IPS-18c (cell line): ENCODE measurements around the gene BCLAF1.

Source experiments
- H3K4me3 ChIP-seq: 2 replicates; pipeline ENCODE4 v1.7.0; 2013; ENCODE audit warnings: low read depth, mild to moderate bottlenecking, low read length, moderate library complexity; ENCODE audit not compliant: insufficient read depth
- H3K9me3 ChIP-seq: one replicate; pipeline ENCODE4 v1.6.1; 2013; ENCODE audit warnings: mild to moderate bottlenecking, low read length, moderate library complexity; ENCODE audit not compliant: control insufficient read depth, insufficient read depth

The BCLAF1 gene

DNA sequence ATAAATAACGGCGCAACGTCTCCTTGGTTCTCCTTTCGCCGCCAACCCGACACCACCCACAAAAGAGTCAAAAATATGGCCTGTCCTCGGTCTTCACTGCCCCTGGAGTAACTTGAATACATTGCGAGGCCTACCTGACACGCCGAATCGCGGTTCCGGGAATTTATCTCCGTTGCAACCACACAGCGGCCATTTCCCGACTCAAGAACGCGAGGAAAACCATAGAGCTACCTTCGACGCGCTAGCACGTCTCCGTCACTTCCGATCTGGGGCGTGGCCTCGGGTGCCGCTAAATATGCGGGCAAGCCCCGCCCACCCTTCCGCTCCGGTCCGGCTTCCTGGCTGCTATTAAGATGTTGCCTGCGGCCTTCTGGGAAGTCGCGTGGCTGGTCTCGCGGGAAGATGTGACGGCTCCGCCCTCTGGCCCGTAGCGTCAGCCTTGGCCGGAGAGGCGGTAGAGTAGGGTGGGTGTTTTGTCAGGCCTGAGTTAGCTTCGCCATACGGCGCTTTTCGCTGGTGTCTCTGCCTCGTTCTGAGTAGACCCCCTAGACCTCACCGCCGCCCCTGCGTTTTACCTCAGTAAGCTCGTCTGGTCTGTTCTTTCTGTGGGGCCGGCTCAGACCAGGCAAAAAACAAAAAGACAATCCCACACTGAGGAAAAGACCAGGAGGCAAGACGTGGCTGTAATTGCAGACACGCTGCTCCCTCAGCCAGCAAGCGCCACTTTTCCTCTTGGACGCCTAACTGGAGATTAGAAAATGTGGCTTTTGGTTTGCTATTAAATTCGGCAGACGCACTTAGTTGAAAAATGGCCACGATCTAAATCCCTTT, at the start of gene BCLAF1:
Gene BCLAF1, minus strand, starts transcription at position 268 of the 831 bp plus-strand sequence. CDS start 9,980 bp downstream, outside the sequence.
- Histone ChIP-seq H3K9me3 (peaks cover 2% of the 10 kb centered on the region), H3K4me3 (peak within 1 kb of the TSS; percentile 100)

- H3K9me3 ChIP-seq: no peaks in the 10 kb centered on the region
- no peak overlapping the region for H3K4me3 ChIP-seq
Observed at GRCh38 chr6:136338486-136338885, 48.8 kb upstream of the BCLAF1 start.

DNA sequence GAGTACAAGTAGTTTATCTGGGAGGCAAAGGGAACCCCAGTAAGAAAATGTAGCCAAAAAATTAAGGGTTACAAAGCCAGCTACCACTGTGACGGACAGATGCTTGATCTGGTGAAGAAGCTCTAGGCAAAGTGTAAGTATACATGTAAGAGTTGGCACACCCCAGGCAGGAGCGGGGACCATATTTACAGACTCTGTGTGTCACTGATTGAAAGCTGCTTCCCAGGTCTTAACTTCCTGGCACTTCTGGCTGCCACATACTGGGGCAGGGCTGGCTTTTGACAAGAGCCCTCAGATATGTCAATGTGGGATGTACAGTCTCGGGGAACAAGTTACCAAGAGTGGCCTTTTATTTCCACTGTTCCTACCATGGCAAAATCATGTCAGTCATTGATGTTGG, 48.0 kb upstream of the BCLAF1 start:
- Histone ChIP-seq H3K9me3 (no peaks in the 10 kb centered on the region), H3K4me3 (no peak overlapping the region)

DNA sequence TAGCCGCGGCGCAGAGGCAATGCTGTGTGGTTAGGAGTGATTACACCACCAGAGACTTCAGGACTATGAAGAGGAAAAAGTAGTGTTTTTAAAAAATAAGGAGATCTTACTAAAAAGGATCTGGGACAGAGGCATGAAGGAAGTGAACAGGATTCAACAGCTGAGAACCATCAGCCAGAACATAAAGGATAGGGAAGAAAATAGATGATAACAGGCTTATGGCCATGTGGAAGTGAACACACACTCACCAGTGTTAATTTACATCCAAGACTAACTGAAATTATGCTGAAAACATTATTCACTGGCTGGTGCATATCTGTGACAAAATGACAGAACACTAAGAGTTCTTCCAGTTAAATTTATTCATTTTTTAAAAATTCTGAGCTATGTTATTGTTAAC, 47.5 kb upstream of the BCLAF1 start:
- Histone ChIP-seq H3K4me3 (no peak overlapping the region), H3K9me3 (no peaks in the 10 kb centered on the region)

GRCh38 chr6:136335736-136336363, 46.2 kb upstream of the BCLAF1 start:
- no peaks in the 10 kb centered on the region for H3K9me3 ChIP-seq
- no peak overlapping the region for H3K4me3 ChIP-seq

DNA sequence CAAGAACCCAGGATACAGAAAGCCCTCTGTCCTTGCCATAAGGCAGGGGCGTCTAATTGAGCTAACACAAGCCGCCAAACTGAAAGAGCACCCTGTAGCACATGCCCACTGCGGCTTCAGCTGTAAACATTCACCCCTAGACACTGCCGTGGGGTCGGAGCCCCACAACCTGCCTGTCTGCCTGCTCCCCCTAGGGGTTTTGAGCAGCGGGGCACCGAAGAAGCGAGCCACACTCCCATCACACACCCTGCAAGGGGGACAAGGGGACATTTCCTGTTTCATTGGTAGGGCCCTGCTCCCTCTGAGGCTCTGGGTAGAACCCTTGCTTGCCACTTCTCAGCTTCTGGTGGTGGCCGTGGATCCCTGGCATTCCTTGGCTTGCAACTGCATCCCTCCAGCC, 45.2 kb upstream of the BCLAF1 start:
- no peaks in the 10 kb centered on the region for H3K9me3 ChIP-seq
- no peak overlapping the region for H3K4me3 ChIP-seq

GRCh38 chr6:136334465-136334846, 44.8 kb upstream of the BCLAF1 start:
- H3K9me3 ChIP-seq: no peaks in the 10 kb centered on the region
- H3K4me3 ChIP-seq: no peak overlapping the region

DNA sequence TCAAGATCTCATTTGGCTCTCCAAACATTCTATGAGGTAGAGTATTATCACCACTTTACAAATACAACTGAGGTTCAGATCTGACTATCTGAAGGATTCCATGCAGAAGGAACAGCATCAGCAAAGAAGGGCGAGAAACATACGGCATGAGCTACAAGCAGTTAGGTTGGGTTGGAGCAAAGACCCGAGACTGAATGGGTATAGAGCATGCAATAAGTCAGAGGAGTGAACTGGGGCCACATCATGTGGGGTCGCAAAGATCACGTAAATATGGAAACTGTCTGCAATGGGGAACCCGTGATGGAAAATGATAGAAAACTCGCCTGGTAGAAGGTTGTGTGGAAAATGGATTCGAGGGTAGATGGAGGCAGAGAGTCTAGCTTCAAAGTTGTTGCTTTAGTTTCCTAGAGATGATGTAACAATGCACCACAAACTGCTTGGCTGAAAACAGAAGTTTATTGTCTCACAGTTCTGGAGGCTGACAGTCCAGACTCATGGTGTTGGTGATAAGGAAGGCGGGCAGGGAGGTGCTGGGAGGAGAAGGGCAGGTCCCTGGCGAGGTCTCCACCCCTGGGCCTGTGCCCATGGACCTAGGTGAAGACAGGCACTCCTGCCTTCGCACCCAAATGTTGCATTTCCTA, 44.3 kb upstream of the BCLAF1 start:
- Histone ChIP-seq H3K9me3 (no peaks in the 10 kb centered on the region), H3K4me3 (no peak overlapping the region)

GRCh38 chr6:136331461-136331860, 41.8 kb upstream of the BCLAF1 start:
- Histone ChIP-seq H3K4me3 (no peak overlapping the region), H3K9me3 (no peaks in the 10 kb centered on the region)

GRCh38 chr6:136330634-136331033, 41.0 kb upstream of the BCLAF1 start:
- H3K9me3 ChIP-seq: no peaks in the 10 kb centered on the region
- H3K4me3 ChIP-seq: no peak overlapping the region

GRCh38 chr6:136326038-136326553, 36.5 kb upstream of the BCLAF1 start:
- Histone ChIP-seq H3K4me3 (no peak overlapping the region), H3K9me3 (no peaks in the 10 kb centered on the region)

- Histone ChIP-seq H3K4me3 (no peak overlapping the region), H3K9me3 (no peaks in the 10 kb centered on the region)
Observed at GRCh38 chr6:136324686-136325380, 35.2 kb upstream of the BCLAF1 start.

DNA sequence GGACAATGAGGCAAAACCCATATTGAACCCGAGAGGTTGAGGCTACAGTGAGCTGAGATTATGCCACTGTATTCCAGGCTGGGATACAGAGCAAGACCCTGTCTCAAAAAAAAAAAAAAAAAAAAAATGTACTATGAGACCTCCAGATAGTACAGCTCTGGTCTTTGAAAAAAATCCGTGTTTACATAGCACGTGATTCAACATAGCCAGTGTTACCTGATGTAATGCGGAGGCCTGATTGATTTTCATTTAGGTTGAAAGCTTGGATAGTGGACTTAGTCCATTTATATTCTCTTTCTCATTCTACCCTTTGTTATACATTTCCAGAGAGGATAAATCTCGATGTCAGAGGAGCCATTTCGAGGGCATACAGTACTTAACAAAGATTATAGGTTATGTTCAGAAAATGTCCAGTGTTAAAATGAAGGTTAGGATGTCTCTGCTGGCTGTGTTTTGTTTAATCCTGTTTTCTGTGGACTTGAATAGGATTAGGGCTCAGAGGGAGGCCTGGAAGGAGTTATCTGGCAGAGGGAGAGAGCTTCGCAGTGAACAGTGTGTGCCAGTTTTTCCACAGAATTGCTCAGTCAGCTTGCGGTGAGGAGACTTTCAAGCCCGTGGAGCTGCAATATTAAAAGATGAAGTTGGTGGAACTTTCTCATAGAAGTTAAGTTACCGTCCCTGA, 33.9 kb upstream of the BCLAF1 start:
- Histone ChIP-seq H3K4me3 (no peak overlapping the region), H3K9me3 (peaks cover 2% of the 10 kb centered on the region)

GRCh38 chr6:136319732-136320131, 30.1 kb upstream of the BCLAF1 start:
- H3K4me3 ChIP-seq: no peak overlapping the region
- peaks cover 2% of the 10 kb centered on the region for H3K9me3 ChIP-seq

DNA sequence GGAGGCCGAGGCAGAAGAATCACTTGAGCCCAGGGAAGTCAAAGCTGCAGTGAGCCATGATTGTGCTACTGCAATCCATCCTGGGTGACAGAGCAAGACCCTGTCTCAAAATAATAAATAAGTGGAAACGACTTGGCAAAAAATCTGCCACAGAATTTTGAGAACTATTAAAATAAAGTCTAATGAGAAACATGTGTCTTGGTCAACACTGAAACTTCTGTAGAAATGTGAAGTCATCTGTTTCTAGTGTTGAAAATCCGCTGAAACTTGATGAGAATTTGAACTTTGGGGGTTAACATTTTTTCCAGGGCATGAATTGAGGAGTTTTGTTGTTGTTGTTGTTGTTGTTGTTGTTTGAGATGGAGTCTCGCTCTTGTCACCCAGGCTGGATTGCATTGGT, 29.0 kb upstream of the BCLAF1 start:
- H3K9me3 ChIP-seq: peaks cover 2% of the 10 kb centered on the region
- no peak overlapping the region for H3K4me3 ChIP-seq

DNA sequence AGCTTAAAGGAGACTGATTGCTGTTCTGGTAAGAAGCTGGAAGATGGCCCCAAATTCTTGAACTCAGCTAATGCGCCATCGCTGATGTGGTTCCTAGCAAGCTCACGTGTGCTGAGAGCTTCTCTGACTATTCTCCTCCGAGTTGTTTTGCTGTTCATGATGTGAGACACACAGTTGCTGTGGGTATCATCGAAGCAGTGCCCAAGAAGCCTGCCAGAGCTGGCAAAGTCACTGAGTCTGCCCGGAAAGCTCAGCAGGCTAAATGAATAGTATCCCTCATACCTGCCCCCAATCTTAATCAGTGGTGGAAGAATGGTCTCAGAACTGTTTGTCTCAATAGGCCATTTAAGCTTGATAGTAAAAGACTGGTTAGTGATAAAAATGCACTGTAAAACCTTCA, 28.3 kb upstream of the BCLAF1 start:
- Histone ChIP-seq H3K4me3 (no peak overlapping the region), H3K9me3 (peaks cover 2% of the 10 kb centered on the region)
